HG03064 (cell line): ENCODE results near the gene TSC22D1.
A peak's percentile ranks its signal among the peaks of the same experiment; 100 is the strongest.
"Not testable (repeated sequence)": the region's sequence is repeated elsewhere in the genome, so short reads cannot be mapped to it uniquely, and the experiment has no call there.

Experiments
- ATAC-seq: cut with Tn5 transposase; IDR thresholded peaks from one replicate; pipeline ENCODE4 v1.9.1; 2021; ENCODE audit warnings: low read depth; ENCODE audit not compliant: unreplicated experiment

The TSC22D1 gene

GRCh38 chr13:44575741-44576350 is at the start of gene TSC22D1:
Gene TSC22D1, minus strand, starts transcription at chr13:44576330. Its CDS starts 256 bp downstream, at chr13:44576074.
- ATAC-seq = no peak

- no peak for ATAC-seq
Measured at GRCh38 chr13:44622708-44623107, 46.6 kb upstream of the TSC22D1 start.

DNA sequence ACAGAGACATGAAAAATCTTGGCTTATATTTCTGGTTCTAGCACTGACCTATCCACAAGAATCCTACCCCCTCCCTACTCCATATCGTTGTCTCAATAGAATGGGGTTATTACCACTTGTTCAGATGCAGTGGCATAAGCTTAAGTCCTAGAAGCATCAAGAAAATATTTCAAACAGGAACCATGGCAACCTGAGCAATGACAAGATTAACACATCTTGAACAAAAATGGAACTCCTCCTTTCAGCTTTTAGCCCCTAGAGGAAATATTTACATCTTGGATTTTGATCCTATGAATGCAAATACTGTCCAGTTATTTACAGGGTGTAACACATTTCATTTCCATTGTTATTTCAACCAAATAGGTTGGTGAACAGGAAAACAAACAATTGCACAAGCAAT is 46.1 kb upstream of the TSC22D1 start:
- ATAC-seq = no peak

GRCh38 chr13:44620057-44620456 is 43.9 kb upstream of the TSC22D1 start:
- ATAC-seq = no peak

- ATAC-seq = no peak
Measured at GRCh38 chr13:44619651-44620050, 43.5 kb upstream of the TSC22D1 start.

DNA sequence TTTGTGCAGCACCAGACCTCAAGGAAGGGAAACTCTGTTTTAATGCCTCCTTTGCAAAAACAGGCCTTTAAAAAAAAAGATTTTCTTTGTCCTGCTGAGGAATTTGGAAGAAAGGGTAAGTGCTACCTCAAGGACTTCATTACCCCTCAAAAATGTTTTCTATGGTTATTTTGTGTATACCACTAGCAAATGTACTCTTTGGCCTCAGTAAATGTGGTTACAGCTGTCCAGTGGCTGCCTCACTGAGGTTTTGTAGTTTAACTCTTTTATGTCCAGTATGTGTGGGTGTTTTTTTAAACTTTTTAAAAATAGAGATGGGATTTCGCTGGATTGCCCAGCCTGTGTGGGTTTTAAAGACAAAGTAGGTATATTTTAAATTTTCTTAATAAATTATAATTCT is 42.2 kb upstream of the TSC22D1 start:
- no peak for ATAC-seq

GRCh38 chr13:44617648-44618047 is 41.5 kb upstream of the TSC22D1 start:
- ATAC-seq = no peak

GRCh38 chr13:44609137-44609536 is 33.0 kb upstream of the TSC22D1 start:
- ATAC-seq = no peak

DNA sequence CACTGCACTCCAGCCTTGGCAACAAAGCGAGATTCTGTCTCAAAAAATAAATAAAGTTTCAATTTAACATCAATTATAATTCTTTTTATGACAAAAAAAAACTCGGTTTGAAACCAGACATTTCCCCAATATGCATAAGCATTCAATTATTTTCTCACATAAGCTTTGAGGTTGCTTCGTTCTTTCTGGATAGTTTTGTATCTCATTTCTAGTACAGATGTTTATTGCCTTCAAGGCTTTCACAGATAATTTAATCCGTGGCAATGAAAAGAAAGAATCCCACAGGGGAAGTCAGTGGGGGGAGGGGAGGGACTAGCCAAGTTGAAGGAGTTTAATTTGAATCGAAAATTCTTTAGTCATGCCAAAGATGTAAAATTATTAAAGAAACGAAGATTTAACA is 29.6 kb upstream of the TSC22D1 start:
- no peak for ATAC-seq

GRCh38 chr13:44605275-44605674 is 29.1 kb upstream of the TSC22D1 start:
- no peak for ATAC-seq

- ATAC-seq = no peak
Measured at GRCh38 chr13:44601586-44601985, 25.5 kb upstream of the TSC22D1 start.

DNA sequence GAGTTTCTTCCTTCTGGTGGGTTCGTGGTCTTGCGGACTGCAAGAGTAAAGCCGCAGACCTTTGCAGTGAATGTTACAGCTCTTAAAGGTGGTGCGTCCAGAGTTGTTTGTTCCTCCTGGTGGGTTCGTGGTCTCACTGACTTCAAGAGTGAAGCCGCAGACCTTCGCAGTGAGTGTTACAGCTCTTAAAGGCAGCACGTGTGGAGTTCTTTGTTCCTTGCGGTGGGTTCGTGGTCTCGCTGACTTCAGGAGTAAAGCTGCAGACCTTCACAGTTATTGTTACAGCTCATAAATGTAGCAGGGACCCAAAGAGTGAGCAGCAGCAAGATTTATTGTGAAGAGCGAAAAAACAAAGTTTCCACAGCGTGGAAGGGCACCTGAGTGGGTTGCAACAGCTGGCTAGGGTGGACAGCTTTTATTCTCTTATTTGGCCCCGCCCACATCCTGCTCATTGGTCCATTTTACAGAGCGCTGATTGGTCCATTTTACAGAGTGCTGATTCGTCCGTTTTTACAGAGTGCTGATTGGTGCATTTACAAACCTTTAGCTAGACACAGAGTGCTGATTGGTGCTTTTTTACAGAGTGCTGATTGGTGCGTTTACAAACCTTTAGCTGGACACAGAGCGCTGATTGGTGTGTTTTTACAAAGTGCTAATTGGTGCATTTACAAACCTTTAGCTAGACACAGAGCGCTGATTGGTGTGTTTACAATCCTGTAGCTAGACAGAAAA is 17.9 kb upstream of the TSC22D1 start:
- ATAC-seq = not testable (repeated sequence)

GRCh38 chr13:44592216-44592847 is 16.2 kb upstream of the TSC22D1 start:
- ATAC-seq = no peak

GRCh38 chr13:44591316-44591715 is 15.2 kb upstream of the TSC22D1 start:
- no peak for ATAC-seq

GRCh38 chr13:44583137-44583536 is 7.0 kb upstream of the TSC22D1 start:
- no peak for ATAC-seq

- ATAC-seq = no peak
Measured at GRCh38 chr13:44578067-44578400, 1.9 kb upstream of the TSC22D1 start.

DNA sequence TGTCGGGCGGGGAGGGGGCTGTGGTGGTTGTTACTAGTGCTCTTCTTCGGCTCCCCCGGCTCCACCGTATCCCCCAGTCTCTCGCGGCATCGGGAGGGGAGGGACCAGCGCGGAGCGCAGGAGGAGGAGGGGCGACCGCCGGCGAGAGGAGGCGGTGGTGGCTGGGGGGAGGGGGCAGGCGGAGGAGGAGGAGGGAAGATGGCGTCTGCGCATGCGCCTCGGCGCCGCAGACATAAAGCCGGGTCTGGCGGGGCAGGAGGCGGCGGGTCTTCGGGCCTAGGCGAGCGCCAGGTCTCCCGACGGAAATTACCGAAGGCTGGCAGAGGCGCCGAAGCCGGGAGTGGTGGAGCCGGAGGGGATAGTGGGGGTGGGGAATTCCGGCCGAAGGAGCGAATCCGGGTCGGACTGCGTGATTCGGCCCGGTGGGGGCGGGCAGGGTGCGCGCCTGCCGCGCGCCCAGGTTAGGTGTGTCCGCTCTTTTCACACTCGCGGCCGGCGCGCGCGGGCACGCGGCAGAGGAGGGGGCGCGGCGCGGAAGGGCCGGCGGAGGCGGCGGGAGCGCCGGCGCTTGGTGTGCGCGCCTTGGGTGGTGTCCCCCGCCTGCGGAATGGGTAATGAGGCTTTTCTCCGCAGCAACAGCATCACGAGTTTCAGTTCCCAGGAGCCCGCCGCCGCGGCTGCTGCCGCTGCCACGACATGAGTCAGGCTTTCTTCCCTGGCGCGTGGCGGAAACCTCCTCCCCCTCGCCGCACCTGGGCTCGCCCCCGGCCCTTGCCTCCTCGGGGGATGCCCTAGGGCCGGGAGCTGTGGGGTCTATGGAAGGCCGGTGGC is 1.3 kb upstream of the TSC22D1 start:
- peak; percentile 50 for ATAC-seq

GRCh38 chr13:44576351-44577235 is 463 bp upstream of the TSC22D1 start:
- ATAC-seq = peak; percentile 30

GRCh38 chr13:44575035-44575434 is 1.1 kb downstream of the TSC22D1 start:
- ATAC-seq = no peak

GRCh38 chr13:44574466-44574855 is 1.7 kb downstream of the TSC22D1 start:
- no peak for ATAC-seq
